ENCODE measurements around the gene HDAC1.
A peak's percentile ranks its signal among the peaks of the same experiment; 100 is the strongest.
"Not testable (repeated sequence)": the region's sequence is repeated elsewhere in the genome, so short reads cannot be mapped to it uniquely, and the experiment has no call there.

The HDAC1 gene

GRCh38 chr1:32289256-32289655, 2.6 kb upstream of the HDAC1 start:
- no peaks in the 10 kb centered on the region for H3K27me3 ChIP-seq (ENCODE audit: control insufficient read depth, low read length)
- H3K79me2 ChIP-seq (ENCODE audit: control insufficient read depth, low read length): peaks cover 27% of the 10 kb centered on the region
- TF ChIP-seq EZH2phosphoT487 (IDR thresholded peaks at IDR 0.05; ENCODE audit: borderline replicate concordance, low read length) (no peak), CTCF (IDR thresholded peaks at IDR 0.05; ENCODE audit: low read depth, low read length, poor library complexity, severe bottlenecking) (no peak)
- H3K27ac ChIP-seq (ENCODE audit: low read depth, low read length): no peak overlapping the region
- H3K4me1 ChIP-seq (ENCODE audit: control insufficient read depth, low read length): peaks cover 34% of the 10 kb centered on the region
- peaks cover 39% of the 10 kb centered on the region for H3K36me3 ChIP-seq (ENCODE audit: control insufficient read depth, low read length)
- peaks cover 2% of the 10 kb centered on the region; the same call in 1 of the 2 replicates for H3F3A ChIP-seq (ENCODE audit: control insufficient read depth, insufficient read depth)
- H3K4me2 ChIP-seq (ENCODE audit: low read length): no peak overlapping the region
- H3K9me2 ChIP-seq (replicated peaks; ENCODE audit: control insufficient read depth, low read length): no peaks in the 10 kb centered on the region
- H3K9me3 ChIP-seq (ENCODE audit: control insufficient read depth, insufficient read depth, low read length): no peaks in the 10 kb centered on the region
- no peak overlapping the region for H3K4me3 ChIP-seq (ENCODE audit: low read length)
- H4K20me1 ChIP-seq (ENCODE audit: control insufficient read depth, insufficient read depth, low read depth, low read length): no peaks in the 10 kb centered on the region

GRCh38 chr1:32291145-32291707, 657 bp upstream of the HDAC1 start:
- Histone ChIP-seq H3K9me3 (ENCODE audit: control insufficient read depth, insufficient read depth, low read length) (no peaks in the 10 kb centered on the region), H3K4me2 (ENCODE audit: low read length) (peak overlapping the region; percentile 84), H3K79me2 (ENCODE audit: control insufficient read depth, low read length) (peaks cover 47% of the 10 kb centered on the region), H3F3A (ENCODE audit: control insufficient read depth, insufficient read depth) (peaks cover 2% of the 10 kb centered on the region; the same call in 1 of the 2 replicates), H3K4me3 (ENCODE audit: low read length) (peak overlapping the region; percentile 100), H4K20me1 (ENCODE audit: control insufficient read depth, insufficient read depth, low read depth, low read length) (peaks cover 15% of the 10 kb centered on the region), H3K27me3 (ENCODE audit: control insufficient read depth, low read length) (no peaks in the 10 kb centered on the region), H3K36me3 (ENCODE audit: control insufficient read depth, low read length) (peaks cover 42% of the 10 kb centered on the region), H3K4me1 (ENCODE audit: control insufficient read depth, low read length) (peaks cover 53% of the 10 kb centered on the region), H3K27ac (ENCODE audit: low read depth, low read length) (peak overlapping the region; percentile 85), H3K9me2 (replicated peaks; ENCODE audit: control insufficient read depth, low read length) (no peaks in the 10 kb centered on the region)
- TF ChIP-seq EZH2phosphoT487 (IDR thresholded peaks at IDR 0.05; ENCODE audit: borderline replicate concordance, low read length): no peak
- no peak for TF ChIP-seq CTCF (IDR thresholded peaks at IDR 0.05; ENCODE audit: low read depth, low read length, poor library complexity, severe bottlenecking)

GRCh38 chr1:32298211-32298610, 6.3 kb downstream of the HDAC1 start:
- H3K4me3 ChIP-seq (ENCODE audit: low read length); H3K9me3 ChIP-seq (ENCODE audit: control insufficient read depth, insufficient read depth, low read length); H3K4me2 ChIP-seq (ENCODE audit: low read length); H3K27me3 ChIP-seq (ENCODE audit: control insufficient read depth, low read length); H3K9me2 ChIP-seq (replicated peaks; ENCODE audit: control insufficient read depth, low read length); H3F3A ChIP-seq (ENCODE audit: control insufficient read depth, insufficient read depth); H3K27ac ChIP-seq (ENCODE audit: low read depth, low read length): not testable (repeated sequence)
- H3K36me3 ChIP-seq (ENCODE audit: control insufficient read depth, low read length): peaks cover 86% of the 10 kb centered on the region
- H3K4me1 ChIP-seq (ENCODE audit: control insufficient read depth, low read length): peaks cover 51% of the 10 kb centered on the region
- H3K79me2 ChIP-seq (ENCODE audit: control insufficient read depth, low read length): peaks cover 99% of the 10 kb centered on the region
- peaks cover 24% of the 10 kb centered on the region for H4K20me1 ChIP-seq (ENCODE audit: control insufficient read depth, insufficient read depth, low read depth, low read length)

- no peaks in the 10 kb centered on the region for H3K27me3 ChIP-seq (ENCODE audit: control insufficient read depth, low read length)
- no peak overlapping the region for H3K4me2 ChIP-seq (ENCODE audit: low read length)
- H3K4me1 ChIP-seq (ENCODE audit: control insufficient read depth, low read length): peaks cover 46% of the 10 kb centered on the region
- peaks cover 88% of the 10 kb centered on the region for H3K36me3 ChIP-seq (ENCODE audit: control insufficient read depth, low read length)
- no peaks in the 10 kb centered on the region for H3K9me2 ChIP-seq (replicated peaks; ENCODE audit: control insufficient read depth, low read length)
- no peak overlapping the region for H3K27ac ChIP-seq (ENCODE audit: low read depth, low read length)
- no peak for TF ChIP-seq EZH2phosphoT487 (IDR thresholded peaks at IDR 0.05; ENCODE audit: borderline replicate concordance, low read length)
- TF ChIP-seq CTCF (IDR thresholded peaks at IDR 0.05; ENCODE audit: low read depth, low read length, poor library complexity, severe bottlenecking): no peak
- peaks cover 24% of the 10 kb centered on the region for H4K20me1 ChIP-seq (ENCODE audit: control insufficient read depth, insufficient read depth, low read depth, low read length)
- no peaks in the 10 kb centered on the region for H3K9me3 ChIP-seq (ENCODE audit: control insufficient read depth, insufficient read depth, low read length)
- peaks cover 7% of the 10 kb centered on the region for H3F3A ChIP-seq (ENCODE audit: control insufficient read depth, insufficient read depth)
- peaks cover 99% of the 10 kb centered on the region for H3K79me2 ChIP-seq (ENCODE audit: control insufficient read depth, low read length)
- no peak overlapping the region for H3K4me3 ChIP-seq (ENCODE audit: low read length)
Measured at GRCh38 chr1:32299327-32299726, 7.4 kb downstream of the HDAC1 start.
